ENCODE data around the gene IL32. TPM values are rescaled to one million over a fixed set of nuclear protein-coding genes. Genes with fewer than 3 reads are reported as not detected.
A peak's percentile ranks its signal among the peaks of the same experiment; 100 is the strongest.

IL32 gene
- 100 to 1,000 TPM in 3 of 4 donors, 10 to 100 TPM in 1; 93.3 to 676 (median 590) TPM for total RNA-seq

- no peaks in the 10 kb centered on the region for H3K9me3 ChIP-seq
- TF ChIP-seq POLR2A (IDR thresholded peaks at IDR 0.05) = peak; percentile 78 to 83
- TF ChIP-seq CTCF (IDR thresholded peaks at IDR 0.05) = no peak
- H3K36me3 ChIP-seq = peaks cover 0 to 18% (median 0%) of the 10 kb centered on the region in 3 donors
- peak within 1 kb of the TSS; percentile 38 to 67 (median 58) for H3K4me3 ChIP-seq
- DNase-seq = peak; percentile 65 to 91 (median 88)
- peaks cover 0 to 28% (median 6%) of the 10 kb centered on the region in 4 donors for H3K4me1 ChIP-seq
- no peaks in the 10 kb centered on the region for H3K27me3 ChIP-seq
- peak within 1 kb of the TSS; percentile 79 to 92 (median 85) for H3K27ac ChIP-seq
These were observed at the start of gene IL32 for GRCh38 chr16:3065069-3065741. Gene IL32, plus strand, starts transcription at chr16:3065640. Its CDS starts 172 bp downstream, at chr16:3065812.

- no peak for DNase-seq
- H3K4me3 ChIP-seq = no peak overlapping the region
- H3K4me1 ChIP-seq = peaks cover 0 to 15% (median 7%) of the 10 kb centered on the region in 4 donors
- TF ChIP-seq CTCF (IDR thresholded peaks at IDR 0.05) (no peak), POLR2A (IDR thresholded peaks at IDR 0.05) (no peak)
- no peaks in the 10 kb centered on the region for H3K36me3 ChIP-seq
- no peaks in the 10 kb centered on the region for H3K27me3 ChIP-seq
- no peak overlapping the region for H3K27ac ChIP-seq
- H3K9me3 ChIP-seq = no peaks in the 10 kb centered on the region
These were observed 49.4 kb upstream of the IL32 start for GRCh38 chr16:3015865-3016521.

GRCh38 chr16:3017344-3017743 lies 48.1 kb upstream of the IL32 start:
- Histone ChIP-seq H3K9me3 (no peaks in the 10 kb centered on the region), H3K4me1 (peaks cover 0 to 28% (median 17%) of the 10 kb centered on the region in 4 donors), H3K27ac (no peak overlapping the region), H3K4me3 (no peak overlapping the region), H3K36me3 (no peaks in the 10 kb centered on the region), H3K27me3 (no peaks in the 10 kb centered on the region)
- DNase-seq = no peak
- no peak for TF ChIP-seq CTCF (IDR thresholded peaks at IDR 0.05)
- no peak for TF ChIP-seq POLR2A (IDR thresholded peaks at IDR 0.05)

- no peak within 1 kb of the TSS for H3K4me3 ChIP-seq
- DNase-seq = no peak
- no peaks in the 10 kb centered on the region for H3K27me3 ChIP-seq
- H3K27ac ChIP-seq = no peak within 1 kb of the TSS
- H3K9me3 ChIP-seq = no peaks in the 10 kb centered on the region
- H3K36me3 ChIP-seq = no peaks in the 10 kb centered on the region
- peaks cover 5 to 34% (median 23%) of the 10 kb centered on the region in 4 donors for H3K4me1 ChIP-seq
- TF ChIP-seq POLR2A (IDR thresholded peaks at IDR 0.05) (no peak), CTCF (IDR thresholded peaks at IDR 0.05) (peak in 2 of 6 experiments; percentile 13 to 15)
These were observed 47.5 kb upstream of the IL32 start, which contains the start of gene CLDN6 for GRCh38 chr16:3017794-3018506. Gene CLDN6, minus strand, starts transcription at chr16:3018183. Its CDS starts 2,162 bp downstream, at chr16:3016021.

GRCh38 chr16:3019594-3020246 lies 45.7 kb upstream of the IL32 start:
- Histone ChIP-seq H3K4me1 (peaks cover 11 to 45% (median 27%) of the 10 kb centered on the region in 4 donors), H3K27ac (peak overlapping the region in 3 of 4 donors; percentile 88 to 99 (median 97)), H3K36me3 (no peaks in the 10 kb centered on the region), H3K9me3 (no peaks in the 10 kb centered on the region), H3K27me3 (no peaks in the 10 kb centered on the region), H3K4me3 (peak overlapping the region; percentile 59 to 79 (median 66))
- no peak for DNase-seq
- TF ChIP-seq POLR2A (IDR thresholded peaks at IDR 0.05) = no peak
- no peak for TF ChIP-seq CTCF (IDR thresholded peaks at IDR 0.05)

Data from Peyer's patch (tissue), 4 donors.